ENCODE measurements around the gene DUSP22.

DUSP22 gene

GRCh38 chr6:302760-303159, 10.5 kb downstream of the DUSP22 start:
- TF ChIP-seq CTCF (IDR thresholded peaks at IDR 0.05; ENCODE audit: low read length) (no peak), EZH2 (optimal IDR thresholded peaks at IDR 0.05; ENCODE audit: low read depth, low read length) (no peak)
- Histone ChIP-seq H3K27ac (ENCODE audit: low read length) (no peak overlapping the region), H3K9me2 (replicated peaks; ENCODE audit: insufficient read depth, low read length) (no peaks in the 10 kb centered on the region), H3K27me3 (replicated peaks; ENCODE audit: insufficient read depth, low read length) (no peaks in the 10 kb centered on the region), H3K4me1 (ENCODE audit: low read length) (peaks cover 76% of the 10 kb centered on the region), H3K4me3 (ENCODE audit: low read length) (no peak overlapping the region), H3K79me2 (ENCODE audit: low read length) (peaks cover 87% of the 10 kb centered on the region), H3K9ac (ENCODE audit: low read length) (no peak overlapping the region), H3K4me2 (ENCODE audit: low read depth, low read length) (no peak overlapping the region), H4K20me1 (ENCODE audit: insufficient read depth, low read length) (no peaks in the 10 kb centered on the region), H3K9me3 (replicated peaks; ENCODE audit: insufficient read depth, low read length) (no peaks in the 10 kb centered on the region), H3F3A (ENCODE audit: insufficient read depth, low read length) (peaks cover 54% of the 10 kb centered on the region), H2AFZ (ENCODE audit: low read length) (no peak overlapping the region), H3K36me3 (replicated peaks; ENCODE audit: insufficient read depth, low read length) (peaks cover 4% of the 10 kb centered on the region; the same call in 1 of the 2 replicates)
- no peak for DNase-seq

GRCh38 chr6:303263-303662, 11.0 kb downstream of the DUSP22 start:
- TF ChIP-seq EZH2 (optimal IDR thresholded peaks at IDR 0.05; ENCODE audit: low read depth, low read length) = no peak
- TF ChIP-seq CTCF (IDR thresholded peaks at IDR 0.05; ENCODE audit: low read length) = no peak
- no peak for TF ChIP-seq EZH2phosphoT487 (IDR thresholded peaks at IDR 0.05; ENCODE audit: low read length)
- Histone ChIP-seq H2AFZ (ENCODE audit: low read length) (no peak overlapping the region), H3K4me3 (ENCODE audit: low read length) (no peak overlapping the region), H3K9ac (ENCODE audit: low read length) (no peak overlapping the region), H3K4me1 (ENCODE audit: low read length) (peaks cover 76% of the 10 kb centered on the region), H3K27me3 (replicated peaks; ENCODE audit: insufficient read depth, low read length) (no peaks in the 10 kb centered on the region), H3K4me2 (ENCODE audit: low read depth, low read length) (no peak overlapping the region), H3K9me2 (replicated peaks; ENCODE audit: insufficient read depth, low read length) (no peaks in the 10 kb centered on the region), H3K9me3 (replicated peaks; ENCODE audit: insufficient read depth, low read length) (no peaks in the 10 kb centered on the region), H3K36me3 (replicated peaks; ENCODE audit: insufficient read depth, low read length) (peaks cover 9% of the 10 kb centered on the region; the same call in 1 of the 2 replicates), H3K79me2 (ENCODE audit: low read length) (peaks cover 87% of the 10 kb centered on the region), H3F3A (ENCODE audit: insufficient read depth, low read length) (peaks cover 51% of the 10 kb centered on the region), H4K20me1 (ENCODE audit: insufficient read depth, low read length) (no peaks in the 10 kb centered on the region), H3K27ac (ENCODE audit: low read length) (no peak overlapping the region)
- DNase-seq = no peak

GRCh38 chr6:303948-304558, 11.8 kb downstream of the DUSP22 start:
- no peak overlapping the region for H3K9ac ChIP-seq (ENCODE audit: low read length)

More at GRCh38 chr6:303948-304558, 11.8 kb downstream of the DUSP22 start:
- Histone ChIP-seq H3K4me2 (ENCODE audit: low read depth, low read length) (peak overlapping the region; percentile 67), H3K9me2 (replicated peaks; ENCODE audit: insufficient read depth, low read length) (no peaks in the 10 kb centered on the region), H3K36me3 (replicated peaks; ENCODE audit: insufficient read depth, low read length) (peaks cover 10% of the 10 kb centered on the region; the same call in 1 of the 2 replicates), H2AFZ (ENCODE audit: low read length) (no peak overlapping the region), H3K4me3 (ENCODE audit: low read length) (no peak overlapping the region), H3K4me1 (ENCODE audit: low read length) (peaks cover 68% of the 10 kb centered on the region), H4K20me1 (ENCODE audit: insufficient read depth, low read length) (no peaks in the 10 kb centered on the region), H3F3A (ENCODE audit: insufficient read depth, low read length) (peaks cover 44% of the 10 kb centered on the region), H3K27ac (ENCODE audit: low read length) (peak overlapping the region; percentile 90; the same call in 1 of the 2 replicates), H3K79me2 (ENCODE audit: low read length) (peaks cover 87% of the 10 kb centered on the region), H3K27me3 (replicated peaks; ENCODE audit: insufficient read depth, low read length) (no peaks in the 10 kb centered on the region), H3K9me3 (replicated peaks; ENCODE audit: insufficient read depth, low read length) (no peaks in the 10 kb centered on the region)
- no peak for DNase-seq
- TF ChIP-seq EZH2 (optimal IDR thresholded peaks at IDR 0.05; ENCODE audit: low read depth, low read length) = no peak
- no peak for TF ChIP-seq EZH2phosphoT487 (IDR thresholded peaks at IDR 0.05; ENCODE audit: low read length)
- TF ChIP-seq CTCF (IDR thresholded peaks at IDR 0.05; ENCODE audit: low read length) = peak; percentile 32
